HEK293 (cell line): Measurements from ENCODE around the gene CBX8.

Source experiments
- EGR2 ChIP-seq: fragments of 450-650 bp; formaldehyde crosslinking; IDR thresholded peaks from 2 replicates; pipeline ENCODE4 v1.5.1; 2016; ENCODE audit warnings: low read depth, missing biosample characterization, missing genetic modification characterization
- GFI1B ChIP-seq: fragments of 450-650 bp; formaldehyde crosslinking; IDR thresholded peaks from 2 replicates; pipeline ENCODE4 v1.5.1; 2016; ENCODE audit warnings: missing biosample characterization, missing genetic modification characterization
- KLF10 ChIP-seq: fragments of 450-650 bp; IDR thresholded peaks from 2 replicates; pipeline ENCODE4 v1.5.1; 2018; ENCODE audit warnings: missing biosample characterization, mild to moderate bottlenecking, missing genetic modification characterization
- KLF16 ChIP-seq: fragments of 450-650 bp; formaldehyde crosslinking; IDR thresholded peaks from 2 replicates; pipeline ENCODE4 v1.5.1; 2017; ENCODE audit warnings: missing biosample characterization, missing genetic modification characterization
- KLF8 ChIP-seq: fragments of 450-650 bp; formaldehyde crosslinking; IDR thresholded peaks from 2 replicates; pipeline ENCODE4 v1.5.1; 2016; ENCODE audit warnings: missing biosample characterization, missing genetic modification characterization
- OSR2 ChIP-seq: fragments of 450-650 bp; formaldehyde crosslinking; IDR thresholded peaks from 2 replicates; pipeline ENCODE4 v1.5.1; 2016; ENCODE audit warnings: missing biosample characterization, missing genetic modification characterization
- SCRT2 ChIP-seq: fragments of 450-650 bp; formaldehyde crosslinking; IDR thresholded peaks from 2 replicates; pipeline ENCODE4 v1.5.1; 2016; ENCODE audit warnings: missing biosample characterization, missing genetic modification characterization
- SETDB1 ChIP-seq: IDR thresholded peaks from one replicate; pipeline ENCODE4 v1.6.1; 2017; ENCODE audit warnings: mild to moderate bottlenecking, low read length, moderate library complexity, mixed read lengths; ENCODE audit not compliant: insufficient read length
- SP7 ChIP-seq: fragments of 450-650 bp; formaldehyde crosslinking; IDR thresholded peaks from 2 replicates; pipeline ENCODE4 v1.5.1; 2016; ENCODE audit warnings: missing biosample characterization, missing genetic modification characterization
- ZBTB21 ChIP-seq: fragments of 450-650 bp; formaldehyde crosslinking; IDR thresholded peaks from 2 replicates; pipeline ENCODE4 v1.5.1; 2017; ENCODE audit warnings: missing biosample characterization, missing genetic modification characterization
- ZBTB7A ChIP-seq: fragments of 450-650 bp; formaldehyde crosslinking; IDR thresholded peaks from 2 replicates; pipeline ENCODE4 v1.5.1; 2016; ENCODE audit warnings: low read depth, missing biosample characterization, missing genetic modification characterization
- ZFHX2 ChIP-seq: fragments of 450-650 bp; formaldehyde crosslinking; conservative IDR thresholded peaks from 2 replicates; pipeline ENCODE4 v1.5.1; 2016; ENCODE audit warnings: missing biosample characterization, missing genetic modification characterization
- ZFP3 ChIP-seq: fragments of 450-650 bp; formaldehyde crosslinking; IDR thresholded peaks from 2 replicates; pipeline ENCODE4 v1.5.1; 2016; ENCODE audit warnings: low read depth, missing biosample characterization, missing genetic modification characterization
- ZFP37 ChIP-seq: fragments of 450-650 bp; formaldehyde crosslinking; IDR thresholded peaks from 2 replicates; pipeline ENCODE4 v1.5.1; 2016; ENCODE audit warnings: missing biosample characterization, missing genetic modification characterization
- ZIC2 ChIP-seq: fragments of 450-650 bp; formaldehyde crosslinking; IDR thresholded peaks from 2 replicates; pipeline ENCODE4 v1.5.1; 2016; ENCODE audit warnings: missing biosample characterization, missing genetic modification characterization
- ZNF155 ChIP-seq: fragments of 450-650 bp; formaldehyde crosslinking; IDR thresholded peaks from 2 replicates; pipeline ENCODE4 v1.5.1; 2016; ENCODE audit warnings: missing biosample characterization, missing genetic modification characterization
- ZNF169 ChIP-seq: fragments of 450-650 bp; formaldehyde crosslinking; IDR thresholded peaks from 2 replicates; pipeline ENCODE4 v1.5.1; 2016; ENCODE audit warnings: missing biosample characterization, missing genetic modification characterization
- ZNF19 ChIP-seq: fragments of 450-650 bp; formaldehyde crosslinking; IDR thresholded peaks from 2 replicates; pipeline ENCODE4; 2016; ENCODE audit warnings: missing biosample characterization, missing genetic modification characterization, low read depth
- ZNF544 ChIP-seq: fragments of 450-650 bp; formaldehyde crosslinking; IDR thresholded peaks from 2 replicates; pipeline ENCODE4 v1.5.0; 2017; ENCODE audit warnings: missing biosample characterization, missing genetic modification characterization
- ZNF558 ChIP-seq: fragments of 450-650 bp; formaldehyde crosslinking; IDR thresholded peaks from 2 replicates; pipeline ENCODE4 v1.5.1; 2016; ENCODE audit warnings: missing biosample characterization, missing genetic modification characterization
- ZNF600 ChIP-seq: fragments of 450-650 bp; formaldehyde crosslinking; IDR thresholded peaks from 2 replicates; pipeline ENCODE4 v1.5.1; 2016; ENCODE audit warnings: missing biosample characterization, missing genetic modification characterization
- ZNF610 ChIP-seq: fragments of 450-650 bp; formaldehyde crosslinking; IDR thresholded peaks from 2 replicates; pipeline ENCODE4 v1.5.1; 2016; ENCODE audit warnings: missing biosample characterization, missing genetic modification characterization, borderline replicate concordance
- ZNF664 ChIP-seq: fragments of 450-650 bp; formaldehyde crosslinking; IDR thresholded peaks from 2 replicates; pipeline ENCODE4 v1.5.1; 2016; ENCODE audit warnings: missing biosample characterization, missing genetic modification characterization
- ZNF707 ChIP-seq: fragments of 450-650 bp; formaldehyde crosslinking; IDR thresholded peaks from 2 replicates; pipeline ENCODE4 v1.5.1; 2016; ENCODE audit warnings: missing biosample characterization, missing genetic modification characterization
- ZNF777 ChIP-seq: fragments of 450-650 bp; formaldehyde crosslinking; IDR thresholded peaks from 2 replicates; pipeline ENCODE4 v1.5.1; 2017; ENCODE audit warnings: missing biosample characterization, missing genetic modification characterization, borderline replicate concordance
- ZNF843 ChIP-seq: fragments of 450-650 bp; formaldehyde crosslinking; IDR thresholded peaks from 2 replicates; pipeline ENCODE4 v1.5.1; 2016; ENCODE audit warnings: missing biosample characterization, missing genetic modification characterization
- TF ChIP-seq, protein P1 (sequence below): fragments of 450-650 bp; formaldehyde crosslinking; IDR thresholded peaks from 2 replicates; pipeline ENCODE4 v1.5.1; 2016; ENCODE audit warnings: missing biosample characterization, missing genetic modification characterization
- TF ChIP-seq, protein P2 (sequence below): fragments of 450-650 bp; IDR thresholded peaks from 2 replicates; pipeline ENCODE4 v1.5.1; 2018; ENCODE audit warnings: missing biosample characterization, mild to moderate bottlenecking, missing genetic modification characterization
- TF ChIP-seq, protein P3 (sequence below): fragments of 450-650 bp; formaldehyde crosslinking; IDR thresholded peaks from 2 replicates; pipeline ENCODE4 v1.5.1; 2016; ENCODE audit warnings: missing biosample characterization, missing genetic modification characterization
- TF ChIP-seq, protein P4 (sequence below): fragments of 450-650 bp; formaldehyde crosslinking; IDR thresholded peaks from 2 replicates; pipeline ENCODE4 v1.5.1; 2016; ENCODE audit warnings: missing biosample characterization, missing genetic modification characterization
- TF ChIP-seq, protein P5 (sequence below): fragments of 450-650 bp; formaldehyde crosslinking; IDR thresholded peaks from 2 replicates; pipeline ENCODE4; 2016; ENCODE audit warnings: missing biosample characterization, missing genetic modification characterization
- TF ChIP-seq, protein P6 (sequence below): fragments of 450-650 bp; formaldehyde crosslinking; IDR thresholded peaks from 2 replicates; pipeline ENCODE4 v1.5.1; 2016; ENCODE audit warnings: missing biosample characterization, missing genetic modification characterization

Gene CBX8

DNA sequence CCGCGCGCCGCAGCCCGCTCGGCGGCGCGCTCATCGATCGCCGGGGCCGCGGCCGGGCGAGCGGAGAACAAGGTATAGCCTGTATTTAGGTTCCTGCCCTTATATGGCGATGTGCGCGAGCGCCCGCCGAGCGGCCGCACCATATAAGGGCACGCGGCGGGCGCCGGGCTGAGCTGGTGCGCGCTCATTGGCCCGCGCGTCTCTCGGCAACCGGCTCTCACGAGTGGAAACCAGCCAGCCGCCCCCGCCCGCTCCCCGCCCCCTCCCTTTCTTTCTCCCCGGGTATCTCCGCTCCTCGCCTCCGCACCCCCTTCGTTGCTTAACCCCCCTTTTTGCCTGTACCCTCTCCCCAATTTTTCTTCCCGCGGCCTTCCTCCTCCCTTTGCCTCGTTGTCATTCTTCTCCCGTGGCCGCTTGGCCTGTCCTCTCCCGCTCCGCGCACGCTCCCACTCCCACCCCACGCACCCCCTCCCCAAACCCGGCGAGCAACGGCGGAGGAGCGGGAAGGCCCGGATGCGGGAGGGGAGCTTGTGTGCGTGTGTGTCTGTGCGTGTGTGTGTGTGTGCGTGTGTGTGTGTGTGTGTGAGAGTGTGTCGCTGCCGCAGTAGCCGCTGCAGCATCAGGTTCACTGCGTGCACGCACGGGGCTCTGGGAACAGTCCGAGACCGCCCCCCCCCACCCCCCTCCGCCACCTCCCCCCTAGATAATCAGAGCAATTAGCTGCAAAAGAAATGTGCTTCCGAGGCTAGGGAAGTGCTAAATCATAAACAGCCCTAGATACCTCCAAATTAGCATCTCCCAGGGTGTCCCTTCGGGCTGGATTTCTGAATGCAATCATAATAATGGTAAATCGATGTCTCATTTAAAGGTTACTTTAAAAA, 13.5 kb upstream of the CBX8 start (continued):
- TF ChIP-seq EGR2 (tag by site-specific recombination) (peak; percentile 93), ZNF843 (tag by site-specific recombination) (no peak), ZFP37 (tag by site-specific recombination) (no peak), KLF10 (tag by site-specific recombination) (no peak), KLF8 (tag by site-specific recombination) (0 out of 2 replicates have a peak, but pooled peaks have one; percentile 58), ZNF777 (peak; percentile 78; the same call in 1 of the 2 replicates), SP7 (peak; percentile 80), GFI1B (no peak), ZNF558 (no peak), ZNF600 (no peak), ZNF544 (tag by site-specific recombination) (no peak), ZNF664 (no peak), ZBTB21 (peak; percentile 19; the same call in 1 of the 2 replicates), OSR2 (peak; percentile 65), ZBTB7A (peak; percentile 96), ZNF169 (tag by site-specific recombination) (no peak), ZNF610 (tag by site-specific recombination) (no peak), ZNF19 (tag by site-specific recombination) (no peak), KLF16 (tag by site-specific recombination) (peak; percentile 85), ZNF155 (no peak), ZNF707 (tag by site-specific recombination) (no peak), ZFHX2 (peak; percentile 96), SCRT2 (tag by site-specific recombination) (peak; percentile 76), ZIC2 (peak; percentile 12; the same call in 1 of the 2 replicates), ZFP3 (tag by site-specific recombination) (no peak), SETDB1 (no peak)
- TF ChIP-seq, protein P1, sequence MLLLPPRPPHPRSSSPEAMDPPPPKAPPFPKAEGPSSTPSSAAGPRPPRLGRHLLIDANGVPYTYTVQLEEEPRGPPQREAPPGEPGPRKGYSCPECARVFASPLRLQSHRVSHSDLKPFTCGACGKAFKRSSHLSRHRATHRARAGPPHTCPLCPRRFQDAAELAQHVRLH (tag by site-specific recombination), result no peak
- TF ChIP-seq, protein P2, sequence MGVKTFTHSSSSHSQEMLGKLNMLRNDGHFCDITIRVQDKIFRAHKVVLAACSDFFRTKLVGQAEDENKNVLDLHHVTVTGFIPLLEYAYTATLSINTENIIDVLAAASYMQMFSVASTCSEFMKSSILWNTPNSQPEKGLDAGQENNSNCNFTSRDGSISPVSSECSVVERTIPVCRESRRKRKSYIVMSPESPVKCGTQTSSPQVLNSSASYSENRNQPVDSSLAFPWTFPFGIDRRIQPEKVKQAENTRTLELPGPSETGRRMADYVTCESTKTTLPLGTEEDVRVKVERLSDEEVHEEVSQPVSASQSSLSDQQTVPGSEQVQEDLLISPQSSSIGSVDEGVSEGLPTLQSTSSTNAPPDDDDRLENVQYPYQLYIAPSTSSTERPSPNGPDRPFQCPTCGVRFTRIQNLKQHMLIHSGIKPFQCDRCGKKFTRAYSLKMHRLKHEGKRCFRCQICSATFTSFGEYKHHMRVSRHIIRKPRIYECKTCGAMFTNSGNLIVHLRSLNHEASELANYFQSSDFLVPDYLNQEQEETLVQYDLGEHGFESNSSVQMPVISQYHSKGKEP, result no peak
- TF ChIP-seq, protein P3, sequence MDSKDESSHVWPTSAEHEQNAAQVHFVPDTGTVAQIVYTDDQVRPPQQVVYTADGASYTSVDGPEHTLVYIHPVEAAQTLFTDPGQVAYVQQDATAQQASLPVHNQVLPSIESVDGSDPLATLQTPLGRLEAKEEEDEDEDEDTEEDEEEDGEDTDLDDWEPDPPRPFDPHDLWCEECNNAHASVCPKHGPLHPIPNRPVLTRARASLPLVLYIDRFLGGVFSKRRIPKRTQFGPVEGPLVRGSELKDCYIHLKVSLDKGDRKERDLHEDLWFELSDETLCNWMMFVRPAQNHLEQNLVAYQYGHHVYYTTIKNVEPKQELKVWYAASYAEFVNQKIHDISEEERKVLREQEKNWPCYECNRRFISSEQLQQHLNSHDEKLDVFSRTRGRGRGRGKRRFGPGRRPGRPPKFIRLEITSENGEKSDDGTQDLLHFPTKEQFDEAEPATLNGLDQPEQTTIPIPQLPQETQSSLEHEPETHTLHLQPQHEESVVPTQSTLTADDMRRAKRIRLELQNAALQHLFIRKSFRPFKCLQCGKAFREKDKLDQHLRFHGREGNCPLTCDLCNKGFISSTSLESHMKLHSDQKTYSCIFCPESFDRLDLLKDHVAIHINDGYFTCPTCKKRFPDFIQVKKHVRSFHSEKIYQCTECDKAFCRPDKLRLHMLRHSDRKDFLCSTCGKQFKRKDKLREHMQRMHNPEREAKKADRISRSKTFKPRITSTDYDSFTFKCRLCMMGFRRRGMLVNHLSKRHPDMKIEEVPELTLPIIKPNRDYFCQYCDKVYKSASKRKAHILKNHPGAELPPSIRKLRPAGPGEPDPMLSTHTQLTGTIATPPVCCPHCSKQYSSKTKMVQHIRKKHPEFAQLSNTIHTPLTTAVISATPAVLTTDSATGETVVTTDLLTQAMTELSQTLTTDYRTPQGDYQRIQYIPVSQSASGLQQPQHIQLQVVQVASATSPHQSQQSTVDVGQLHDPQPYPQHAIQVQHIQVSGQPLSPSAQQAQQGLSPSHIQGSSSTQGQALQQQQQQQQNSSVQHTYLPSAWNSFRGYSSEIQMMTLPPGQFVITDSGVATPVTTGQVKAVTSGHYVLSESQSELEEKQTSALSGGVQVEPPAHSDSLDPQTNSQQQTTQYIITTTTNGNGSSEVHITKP (tag by site-specific recombination), result no peak
- TF ChIP-seq, protein P4, sequence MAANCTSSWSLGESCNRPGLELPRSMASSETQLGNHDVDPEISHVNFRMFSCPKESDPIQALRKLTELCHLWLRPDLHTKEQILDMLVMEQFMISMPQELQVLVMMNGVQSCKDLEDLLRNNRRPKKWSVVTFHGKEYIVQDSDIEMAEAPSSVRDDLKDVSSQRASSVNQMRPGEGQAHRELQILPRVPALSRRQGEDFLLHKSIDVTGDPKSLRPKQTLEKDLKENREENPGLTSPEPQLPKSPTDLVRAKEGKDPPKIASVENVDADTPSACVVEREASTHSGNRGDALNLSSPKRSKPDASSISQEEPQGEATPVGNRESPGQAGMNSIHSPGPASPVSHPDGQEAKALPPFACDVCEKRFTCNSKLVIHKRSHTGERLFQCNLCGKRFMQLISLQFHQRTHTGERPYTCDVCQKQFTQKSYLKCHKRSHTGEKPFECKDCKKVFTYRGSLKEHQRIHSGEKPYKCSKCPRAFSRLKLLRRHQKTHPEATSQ (tag by site-specific recombination), result no peak
- TF ChIP-seq, protein P5, sequence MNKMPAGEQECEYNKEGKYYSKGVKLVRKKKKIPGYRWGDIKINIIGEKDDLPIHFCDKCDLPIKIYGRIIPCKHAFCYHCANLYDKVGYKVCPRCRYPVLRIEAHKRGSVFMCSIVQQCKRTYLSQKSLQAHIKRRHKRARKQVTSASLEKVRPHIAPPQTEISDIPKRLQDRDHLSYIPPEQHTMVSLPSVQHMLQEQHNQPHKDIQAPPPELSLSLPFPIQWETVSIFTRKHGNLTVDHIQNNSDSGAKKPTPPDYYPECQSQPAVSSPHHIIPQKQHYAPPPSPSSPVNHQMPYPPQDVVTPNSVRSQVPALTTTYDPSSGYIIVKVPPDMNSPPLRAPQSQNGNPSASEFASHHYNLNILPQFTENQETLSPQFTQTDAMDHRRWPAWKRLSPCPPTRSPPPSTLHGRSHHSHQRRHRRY (tag by site-specific recombination), result no peak
- TF ChIP-seq, protein P6, sequence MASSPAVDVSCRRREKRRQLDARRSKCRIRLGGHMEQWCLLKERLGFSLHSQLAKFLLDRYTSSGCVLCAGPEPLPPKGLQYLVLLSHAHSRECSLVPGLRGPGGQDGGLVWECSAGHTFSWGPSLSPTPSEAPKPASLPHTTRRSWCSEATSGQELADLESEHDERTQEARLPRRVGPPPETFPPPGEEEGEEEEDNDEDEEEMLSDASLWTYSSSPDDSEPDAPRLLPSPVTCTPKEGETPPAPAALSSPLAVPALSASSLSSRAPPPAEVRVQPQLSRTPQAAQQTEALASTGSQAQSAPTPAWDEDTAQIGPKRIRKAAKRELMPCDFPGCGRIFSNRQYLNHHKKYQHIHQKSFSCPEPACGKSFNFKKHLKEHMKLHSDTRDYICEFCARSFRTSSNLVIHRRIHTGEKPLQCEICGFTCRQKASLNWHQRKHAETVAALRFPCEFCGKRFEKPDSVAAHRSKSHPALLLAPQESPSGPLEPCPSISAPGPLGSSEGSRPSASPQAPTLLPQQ (tag by site-specific recombination), result no peak
